CMK (cell line): ENCODE data around the gene TECPR1.

Experiments
- DNase-seq: peaks from one replicate; pipeline ENCODE4 v3.0.0-alpha.2; 2010; ENCODE audit warnings: low read depth

TECPR1 gene

DNA sequence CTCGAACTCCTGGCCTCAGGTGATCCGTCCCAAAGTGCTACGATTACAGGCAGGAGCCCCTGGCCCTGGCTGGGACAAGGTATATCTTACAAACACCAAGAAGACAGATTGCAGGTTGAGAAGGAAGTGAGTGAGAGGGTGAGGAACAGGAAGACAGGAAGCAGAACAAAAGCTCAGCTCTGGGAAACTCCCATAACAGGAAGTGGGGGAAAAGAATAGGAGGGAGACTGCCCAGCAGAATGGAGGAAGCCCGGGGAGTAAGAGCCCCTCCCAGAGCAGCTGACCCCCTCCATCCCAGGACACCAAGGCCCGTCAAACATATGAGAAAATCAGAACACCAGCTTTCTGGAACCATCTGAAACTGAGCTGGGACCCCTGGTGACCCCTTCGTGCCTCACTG lies 2.9 kb downstream of the TECPR1 start:
- no peak for DNase-seq

DNA sequence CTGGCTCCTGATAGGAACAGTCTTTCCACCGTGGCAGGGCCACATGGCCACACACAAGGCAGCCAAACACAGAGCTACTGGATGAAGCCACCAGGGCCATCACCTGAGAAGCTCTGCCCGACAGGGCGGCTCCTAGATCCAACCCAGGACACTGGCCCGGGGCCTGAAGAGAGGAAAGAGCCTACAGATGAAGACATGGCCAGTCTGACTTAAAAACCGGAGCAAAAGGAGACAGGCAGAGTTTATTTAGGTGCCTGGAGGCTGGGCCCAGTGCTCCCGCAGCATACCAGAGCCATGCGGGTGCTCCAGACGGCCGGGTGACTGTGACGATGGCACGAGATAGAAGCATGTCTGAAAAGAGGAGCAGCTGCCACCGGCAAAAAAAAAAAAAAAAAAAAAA lies 3.9 kb downstream of the TECPR1 start:
- DNase-seq, result no peak

GRCh38 chr7:98244871-98245270 lies 7.2 kb downstream of the TECPR1 start:
- no peak for DNase-seq

- no peak for DNase-seq
Measured at GRCh38 chr7:98242934-98243333, 9.1 kb downstream of the TECPR1 start.

GRCh38 chr7:98242342-98242741 lies 9.7 kb downstream of the TECPR1 start:
- no peak for DNase-seq

- DNase-seq, result no peak
Measured at GRCh38 chr7:98241674-98242241, 10.3 kb downstream of the TECPR1 start.

DNA sequence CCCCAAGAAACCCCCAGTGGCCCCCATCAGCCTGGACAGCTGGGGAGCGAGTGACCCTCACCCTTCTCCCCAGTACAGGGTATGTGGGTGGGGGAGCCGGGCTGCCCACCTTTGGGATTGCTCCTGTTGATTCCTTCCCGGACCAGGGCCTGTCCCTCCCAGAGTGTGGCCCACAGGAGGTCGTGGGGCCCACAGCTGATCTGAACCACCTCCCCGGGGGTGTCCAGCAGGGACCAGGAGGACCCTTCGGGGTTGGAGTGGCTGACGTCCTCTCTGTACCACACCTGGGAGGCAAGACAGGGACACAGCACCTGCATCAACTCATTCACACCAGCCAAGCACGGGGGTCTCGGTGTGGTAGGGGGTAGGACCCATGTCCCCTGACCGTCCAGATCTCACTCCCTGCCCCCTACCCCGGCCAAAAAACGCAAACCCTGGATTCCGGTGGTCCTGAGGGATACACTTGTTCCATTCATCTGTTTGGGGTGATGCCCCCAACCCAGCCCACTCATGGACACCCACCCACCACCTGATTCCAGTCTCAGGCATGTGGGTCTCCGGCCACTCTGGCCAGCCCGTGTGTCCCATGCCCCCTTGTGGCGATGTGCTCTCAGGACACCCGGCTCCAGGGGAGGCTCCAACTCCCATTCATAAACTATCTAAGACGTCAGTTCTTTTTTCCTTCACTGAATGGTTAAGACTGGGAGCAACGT lies 10.9 kb downstream of the TECPR1 start:
- DNase-seq, result no peak

- DNase-seq, result no peak
Measured at GRCh38 chr7:98238976-98239375, 13.1 kb downstream of the TECPR1 start.

DNA sequence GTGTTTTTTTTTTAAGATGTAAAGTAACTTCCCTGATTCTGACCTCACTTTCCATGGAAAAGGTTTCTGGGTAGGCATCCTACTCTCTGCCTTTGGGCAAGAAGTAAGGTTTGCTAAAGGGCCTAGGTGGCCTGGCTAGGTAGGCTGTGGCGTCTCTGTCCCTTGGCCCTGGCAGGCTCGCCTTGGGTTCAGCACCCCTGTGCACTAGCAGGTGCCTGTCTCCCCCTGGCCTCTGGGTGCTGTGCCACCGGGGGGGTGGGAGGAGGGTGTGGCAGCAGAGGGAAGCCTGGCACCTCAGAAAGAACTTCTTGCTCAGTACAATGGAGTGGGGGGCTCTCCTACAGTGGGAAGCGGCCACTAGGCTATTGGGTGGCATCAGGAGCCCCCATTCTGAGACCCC lies 14.0 kb downstream of the TECPR1 start:
- no peak for DNase-seq

- no peak for DNase-seq
Measured at GRCh38 chr7:98236355-98237185, 15.5 kb downstream of the TECPR1 start.

- no peak for DNase-seq
Measured at GRCh38 chr7:98235901-98236300, 16.1 kb downstream of the TECPR1 start.

DNA sequence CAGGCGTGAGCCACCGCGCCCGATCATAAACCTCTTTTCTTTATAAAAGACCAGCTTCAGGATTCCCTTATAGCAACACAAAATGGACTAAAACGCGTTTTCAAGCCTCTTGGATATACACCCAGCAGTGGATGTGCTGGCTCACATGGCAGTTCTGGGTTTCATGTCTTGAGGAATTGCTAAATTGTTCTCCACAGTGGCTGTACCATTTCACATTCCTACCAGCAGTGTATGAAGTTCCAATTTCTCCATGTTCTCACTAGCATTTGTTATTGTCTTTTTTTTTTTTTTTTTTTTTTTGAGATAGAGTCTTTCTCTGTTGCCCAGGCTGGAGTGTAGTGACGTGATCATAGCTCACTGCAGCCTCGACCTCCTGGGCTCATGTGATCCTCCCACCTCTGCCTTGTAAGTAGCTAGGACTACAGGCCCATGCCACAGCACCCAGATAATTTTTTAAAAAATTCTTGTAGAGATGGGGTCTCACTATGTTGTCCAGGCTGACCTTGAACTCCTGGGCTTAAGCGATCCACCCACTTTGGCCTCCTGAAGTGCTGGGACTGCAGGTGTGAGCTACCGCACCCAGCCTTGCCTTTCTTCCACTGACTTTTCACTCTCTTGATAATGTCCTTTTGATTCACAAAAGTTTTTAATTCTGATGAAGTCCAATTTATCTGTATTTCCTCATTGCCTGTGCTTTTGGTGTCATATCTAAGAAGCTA lies 17.4 kb downstream of the TECPR1 start:
- no peak for DNase-seq

GRCh38 chr7:98233219-98234070 lies 18.6 kb downstream of the TECPR1 start:
- no peak for DNase-seq

GRCh38 chr7:98232799-98233198 lies 19.2 kb downstream of the TECPR1 start:
- DNase-seq, result no peak

DNA sequence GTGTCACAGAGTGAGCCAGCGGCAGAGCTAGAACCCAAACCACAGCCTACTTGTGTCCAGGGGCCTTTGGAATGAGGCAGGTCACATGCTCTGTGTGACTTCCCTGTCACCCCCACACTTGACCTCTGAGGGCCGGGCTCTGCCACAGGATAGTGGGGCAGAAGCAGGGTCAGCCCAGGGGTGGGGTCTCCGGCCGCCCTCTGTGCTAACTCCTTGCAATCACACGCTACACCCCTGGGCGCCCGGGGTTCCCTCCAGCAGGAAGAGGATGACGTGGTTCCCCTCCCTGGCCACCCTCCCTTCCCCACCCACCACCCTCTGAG lies 19.8 kb downstream of the TECPR1 start:
- DNase-seq, result no peak

DNA sequence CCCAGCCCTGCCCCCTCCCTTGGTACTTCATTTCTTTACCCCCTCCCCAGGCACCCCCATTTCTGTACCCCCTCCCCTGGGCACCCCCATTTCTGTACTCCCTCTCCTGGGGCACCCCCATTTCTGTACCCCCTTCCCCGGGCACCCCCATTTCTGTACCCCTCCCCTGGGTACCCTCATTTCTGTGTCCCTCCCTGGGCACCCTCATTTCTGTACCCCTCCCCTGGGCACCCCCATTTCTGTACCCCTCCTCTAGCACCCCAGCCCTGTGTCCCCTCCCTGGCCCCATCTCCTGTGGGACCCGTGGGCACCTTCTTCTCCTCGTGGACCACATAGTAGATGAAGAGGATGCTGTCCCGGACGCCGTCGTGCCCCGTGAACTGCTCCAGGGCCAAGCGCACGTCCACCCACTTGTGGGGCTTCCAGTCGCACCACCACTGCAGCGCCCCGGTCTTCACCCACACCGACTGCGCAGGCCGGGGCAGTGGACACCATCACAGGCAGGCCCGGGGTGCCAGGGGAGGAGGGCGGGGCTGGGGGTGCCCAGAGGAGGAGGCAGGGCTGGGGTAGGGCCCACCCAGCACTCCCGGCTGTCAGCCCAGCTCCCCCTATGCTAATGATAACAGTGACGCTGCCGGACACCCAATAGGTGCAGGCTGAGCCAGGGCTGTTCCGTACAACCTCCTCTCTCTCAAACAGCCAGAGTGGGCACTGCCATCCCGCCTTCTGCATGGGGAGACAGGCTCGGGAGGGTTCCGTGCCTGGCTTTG lies 20.4 kb downstream of the TECPR1 start:
- DNase-seq, result no peak

DNA sequence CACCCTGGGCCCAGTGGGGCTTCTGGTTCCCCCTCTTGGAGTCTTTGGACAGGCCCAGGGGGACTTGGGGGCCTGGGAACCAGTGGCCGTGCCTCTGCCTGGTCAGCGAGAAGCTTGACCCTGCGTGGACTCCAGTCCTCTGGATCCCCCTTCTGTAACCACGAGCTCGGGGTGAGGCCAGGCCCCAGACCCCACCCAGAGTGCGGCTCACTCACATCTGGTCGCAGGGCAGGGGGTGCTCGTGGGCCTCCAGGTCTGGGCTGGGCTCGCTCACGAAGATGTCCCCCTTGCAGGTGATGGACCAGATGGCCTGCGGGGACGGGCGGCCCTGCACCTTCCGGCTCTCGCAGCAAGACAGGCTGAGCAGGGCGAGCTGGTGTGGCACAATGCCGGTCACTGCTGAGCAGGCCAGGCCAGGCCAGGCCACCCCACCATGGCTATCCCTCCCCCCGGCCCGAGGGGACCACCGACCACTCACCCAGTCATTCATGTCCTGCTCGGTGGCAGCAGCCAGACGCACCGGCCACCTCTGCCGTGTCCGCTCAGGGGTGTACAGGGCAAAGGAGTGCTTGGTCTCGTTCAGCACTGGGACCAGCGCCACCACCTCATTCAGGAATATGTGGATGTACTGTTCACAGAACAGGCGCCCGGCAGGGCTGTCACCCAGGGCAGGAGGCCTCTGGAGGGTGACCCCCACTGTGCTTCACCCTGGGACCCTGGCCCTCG lies 21.1 kb downstream of the TECPR1 start:
- DNase-seq, result no peak

DNA sequence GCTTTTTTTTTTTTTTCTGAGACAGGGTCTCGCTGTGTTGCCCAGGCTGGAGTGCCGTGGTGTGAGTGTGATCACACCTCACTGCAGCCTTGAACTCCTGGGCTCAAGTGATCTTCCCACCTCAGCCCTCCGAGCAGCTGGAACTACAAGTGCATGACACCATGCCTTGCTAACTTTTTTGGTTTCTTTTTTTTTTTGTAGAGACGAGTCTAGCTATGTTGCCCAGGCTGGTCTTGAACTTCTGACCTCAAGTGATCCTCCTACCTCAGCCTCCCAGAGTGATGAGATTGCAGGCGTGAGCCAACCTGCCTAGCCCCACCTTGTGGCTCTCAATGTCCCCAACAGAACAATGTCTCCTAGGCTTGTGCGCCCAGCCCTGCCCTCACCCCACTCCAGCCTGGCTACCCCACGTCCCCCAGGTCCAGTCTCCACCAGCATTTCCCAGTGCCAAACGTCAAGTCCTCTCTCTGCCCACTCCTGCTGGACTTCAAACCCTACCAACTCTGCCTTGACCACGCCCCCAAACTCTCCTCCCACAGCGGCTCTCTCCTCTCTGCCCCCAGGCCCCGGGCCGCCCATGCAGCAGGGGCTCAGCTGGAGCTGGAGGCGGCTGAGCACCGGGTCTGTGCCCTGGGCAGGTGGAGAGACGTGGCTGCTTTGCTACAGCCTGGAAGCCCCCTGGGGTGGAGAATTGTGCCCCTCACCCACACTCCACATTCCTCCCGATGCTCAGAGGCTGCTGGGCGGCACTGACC lies 21.9 kb downstream of the TECPR1 start:
- DNase-seq, result no peak

DNA sequence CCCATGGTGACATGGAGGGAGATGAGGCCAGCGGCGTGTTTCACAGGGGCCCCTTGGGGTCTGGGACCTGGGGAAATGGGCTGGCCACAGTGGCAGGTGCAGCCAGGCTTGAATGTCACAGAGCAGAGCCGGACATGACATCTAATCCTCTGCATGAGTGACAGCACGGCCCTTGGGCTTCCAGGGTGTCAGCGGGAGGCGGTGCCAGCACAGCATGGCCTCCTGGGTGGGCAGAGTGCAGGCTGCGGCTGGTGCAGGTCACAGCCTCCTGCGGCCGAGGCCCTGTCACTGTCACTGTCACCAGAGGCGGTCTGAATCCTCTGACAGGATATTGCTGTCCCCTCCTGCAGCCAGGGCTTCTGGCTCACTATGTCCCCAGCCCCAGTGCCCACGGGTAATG lies 22.6 kb downstream of the TECPR1 start:
- no peak for DNase-seq

DNA sequence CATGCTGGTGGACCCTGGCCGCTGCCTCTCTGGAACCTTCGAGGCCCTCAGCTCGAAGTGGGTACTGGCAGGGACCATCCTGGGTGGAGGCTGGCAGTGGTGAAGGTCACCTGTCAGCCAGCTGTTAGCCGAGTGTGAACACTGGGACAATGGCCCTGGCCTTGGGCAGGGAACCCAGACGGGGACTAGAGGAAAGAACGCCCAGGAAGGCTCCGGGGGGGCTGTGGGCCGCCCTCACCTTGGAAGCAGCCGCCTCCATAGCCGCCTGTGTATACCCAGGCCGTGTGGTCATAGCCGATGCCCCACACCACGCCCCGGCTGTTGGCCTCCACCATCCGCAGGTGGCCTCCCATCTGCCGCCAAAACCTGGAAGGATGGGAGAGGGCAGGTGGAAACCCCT lies 23.2 kb downstream of the TECPR1 start:
- DNase-seq, result no peak
